Measurements from ENCODE around the gene AKR1B1. TPM values are rescaled to one million over a fixed set of nuclear protein-coding genes. Genes with fewer than 3 reads are reported as not detected.

AKR1B1 gene
- polyA plus RNA-seq, 1 of the 3 experiments (the other 2 are of a cell fraction): 216 TPM

- CTCF ChIA-PET: interaction anchor here (0.9 to 8.4 kb wide), 7 partner anchors 9 to 69 kb away, joined by 3 to 50 read pairs (median 7); partner anchors contain the start of gene AKR1B1
- no peak for TF ChIP-seq ZBTB33 (IDR thresholded peaks at IDR 0.05; ENCODE audit: borderline replicate concordance, low read depth)
- peak; percentile 27; the same call in 1 of the 2 replicates for TF ChIP-seq CTCF (IDR thresholded peaks at IDR 0.05)
- TF ChIP-seq RXRA (IDR thresholded peaks at IDR 0.05; ENCODE audit: borderline replicate concordance, low read depth): no peak
- no peak for TF ChIP-seq RCOR1 (IDR thresholded peaks at IDR 0.05; ENCODE audit: low read length)
Observed at GRCh38 chr7:134478707-134479106, 19.8 kb upstream of the AKR1B1 start.

GRCh38 chr7:134477954-134478353, 19.1 kb upstream of the AKR1B1 start:
- H3K27ac ChIP-seq (ENCODE audit: low read depth in 2 of 2, low read length in 1 of 2): no peak overlapping the region
- H3K4me3 ChIP-seq (ENCODE audit: low read depth in 2 of 2, low read length in 1 of 2): no peak overlapping the region
- peaks cover 0 to 7% of the 10 kb centered on the region in 2 experiments; a peak in 2 of 4 replicates for H3K4me1 ChIP-seq (ENCODE audit: control insufficient read depth in 1 of 2, insufficient read depth in 2 of 2, low read depth in 1 of 2, low read length in 1 of 2)
- H3K4me2 ChIP-seq: no peak overlapping the region
- no peak for DNase-seq
- POLR2A ChIA-PET: no interaction called here
- peaks cover 5% of the 10 kb centered on the region for H3F3A ChIP-seq (replicated peaks; ENCODE audit: insufficient read depth)
- H2AFZ ChIP-seq (ENCODE audit: low read depth): no peak overlapping the region
- no peaks in the 10 kb centered on the region for H3K36me3 ChIP-seq (replicated peaks in 1 of 2; ENCODE audit: control insufficient read depth in 1 of 2, insufficient read depth in 2 of 2, low read length in 1 of 2)
- H3K27me3 ChIP-seq (ENCODE audit: insufficient read depth): no peaks in the 10 kb centered on the region
- H3K79me2 ChIP-seq (ENCODE audit: insufficient read depth): no peaks in the 10 kb centered on the region
- CTCF ChIA-PET: interaction anchor here (1.4 to 8.4 kb wide), 5 partner anchors 10 to 69 kb away, joined by 3 to 50 read pairs (median 5); partner anchors contain the start of gene AKR1B1
- H3K9me2 ChIP-seq: no peaks in the 10 kb centered on the region
- WGBS (ENCODE audit: low lambda C conversion rate): 50% methylated on average over 2 of the region's 2 CpGs
- no peak overlapping the region for H3K9ac ChIP-seq
- no peaks in the 10 kb centered on the region for H4K20me1 ChIP-seq (ENCODE audit: insufficient read depth)
- no peaks in the 10 kb centered on the region for H3K9me3 ChIP-seq
- TF ChIP-seq CHD2 (IDR thresholded peaks at IDR 0.05; ENCODE audit: low read length, partially characterized antibody): no peak
- no peak for TF ChIP-seq RAD21 (IDR thresholded peaks at IDR 0.05; ENCODE audit: low read length)
- no peak for TF ChIP-seq FOSL2 (IDR thresholded peaks at IDR 0.05; ENCODE audit: borderline replicate concordance, low read depth)
- no peak for TF ChIP-seq SIN3A (IDR thresholded peaks at IDR 0.05; ENCODE audit: borderline replicate concordance, low read depth, low read length)
- TF ChIP-seq MXI1 (IDR thresholded peaks at IDR 0.05; ENCODE audit: low read depth, low read length): no peak
- TF ChIP-seq IRF3 (IDR thresholded peaks at IDR 0.05; ENCODE audit: low read depth, low read length): no peak
- no peak for TF ChIP-seq FOXM1 (IDR thresholded peaks at IDR 0.05; ENCODE audit: low read depth)
- no peak for TF ChIP-seq JUND (IDR thresholded peaks at IDR 0.05)
- no peak for TF ChIP-seq FOXJ3 (CRISPR knock-in tag; IDR thresholded peaks at IDR 0.05)
- no peak for TF ChIP-seq CTCF (IDR thresholded peaks at IDR 0.05)
- no peak for TF ChIP-seq NRF1 (IDR thresholded peaks at IDR 0.05; ENCODE audit: low read depth, low read length)
- no peak for TF ChIP-seq RFX5 (IDR thresholded peaks at IDR 0.05; ENCODE audit: low read length)
- TF ChIP-seq GATA2 (CRISPR knock-in tag; IDR thresholded peaks at IDR 0.05): no peak
- no peak for TF ChIP-seq USF1 (IDR thresholded peaks at IDR 0.05; ENCODE audit: borderline replicate concordance, low read depth)
- no peak for TF ChIP-seq ELF1 (IDR thresholded peaks at IDR 0.05)
- no peak for TF ChIP-seq YY1 (IDR thresholded peaks at IDR 0.05; ENCODE audit: low read depth)

More at GRCh38 chr7:134478707-134479106, 19.8 kb upstream of the AKR1B1 start:
- WGBS (ENCODE audit: low lambda C conversion rate): 44% methylated on average over 2 of the region's 2 CpGs
- Histone ChIP-seq H3K4me3 (ENCODE audit: low read depth in 2 of 2, low read length in 1 of 2) (no peak overlapping the region), H3K79me2 (ENCODE audit: insufficient read depth) (no peaks in the 10 kb centered on the region), H4K20me1 (ENCODE audit: insufficient read depth) (no peaks in the 10 kb centered on the region), H3F3A (replicated peaks; ENCODE audit: insufficient read depth) (peaks cover 5% of the 10 kb centered on the region), H3K27me3 (ENCODE audit: insufficient read depth) (no peaks in the 10 kb centered on the region), H3K9me3 (no peaks in the 10 kb centered on the region), H3K27ac (ENCODE audit: low read depth in 2 of 2, low read length in 1 of 2) (no peak overlapping the region), H3K4me2 (no peak overlapping the region), H3K4me1 (ENCODE audit: control insufficient read depth in 1 of 2, insufficient read depth in 2 of 2, low read depth in 1 of 2, low read length in 1 of 2) (peaks cover 0 to 7% of the 10 kb centered on the region in 2 experiments; a peak in 2 of 4 replicates), H2AFZ (ENCODE audit: low read depth) (no peak overlapping the region), H3K9me2 (no peaks in the 10 kb centered on the region), H3K9ac (no peak overlapping the region), H3K36me3 (replicated peaks in 1 of 2; ENCODE audit: control insufficient read depth in 1 of 2, insufficient read depth in 2 of 2, low read length in 1 of 2) (no peaks in the 10 kb centered on the region)
- no peak for DNase-seq
- POLR2A ChIA-PET: no interaction called here

Measured in SK-N-SH (cell line).